ENCODE measurements around the gene MNX1. TPM values are rescaled to one million over a fixed set of nuclear protein-coding genes. Genes with fewer than 3 reads are reported as not detected.

The MNX1 gene
- total and polyA plus RNA-seq, 9 of the 15 experiments (the other 6 are each of a cell fraction or from before 2014, with no cell fraction given): 0.15 to 8.0 (median 1.4) TPM

DNA sequence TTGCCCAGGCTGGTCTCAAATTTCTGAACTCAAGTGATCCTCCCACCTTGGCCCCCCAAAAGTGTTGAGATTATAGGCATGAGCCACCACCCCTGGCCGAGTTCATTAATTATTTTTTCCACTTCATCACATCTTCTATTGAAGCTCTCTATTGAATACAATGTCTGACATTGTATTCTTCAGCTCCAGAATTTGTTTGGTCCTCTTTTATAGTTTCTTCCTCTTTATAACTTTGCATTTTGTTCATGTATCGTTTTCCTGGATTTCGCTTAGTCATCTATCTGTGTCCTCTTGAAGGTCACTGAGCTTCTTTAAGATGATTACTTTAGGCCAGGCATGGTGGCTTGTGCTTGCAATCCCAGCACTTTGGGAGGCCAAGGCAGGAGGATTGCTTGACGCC is 30.8 kb downstream of the MNX1 start (continued):
- TF ChIP-seq, protein P1, sequence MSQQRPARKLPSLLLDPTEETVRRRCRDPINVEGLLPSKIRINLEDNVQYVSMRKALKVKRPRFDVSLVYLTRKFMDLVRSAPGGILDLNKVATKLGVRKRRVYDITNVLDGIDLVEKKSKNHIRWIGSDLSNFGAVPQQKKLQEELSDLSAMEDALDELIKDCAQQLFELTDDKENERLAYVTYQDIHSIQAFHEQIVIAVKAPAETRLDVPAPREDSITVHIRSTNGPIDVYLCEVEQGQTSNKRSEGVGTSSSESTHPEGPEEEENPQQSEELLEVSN (IDR thresholded peaks at IDR 0.05; ENCODE audit: borderline replicate concordance in 1 of 2, extremely low read depth in 1 of 2, insufficient read depth in 1 of 2, insufficient read length in 1 of 2, low read depth in 1 of 2, low read length in 1 of 2, poor library complexity in 1 of 2, severe bottlenecking in 1 of 2): no peak
- TF ChIP-seq SETDB1 (IDR thresholded peaks at IDR 0.05; ENCODE audit: low read length): no peak
- peak; percentile 80 for TF ChIP-seq C11orf30 (IDR thresholded peaks at IDR 0.05; ENCODE audit: low read depth)
- TF ChIP-seq ZNF134 (CRISPR knock-in tag; conservative IDR thresholded peaks at IDR 0.05): no peak
- no peak for TF ChIP-seq PHF20 (IDR thresholded peaks at IDR 0.05; ENCODE audit: partially characterized antibody)
- no peak for TF ChIP-seq TAF1 (IDR thresholded peaks at IDR 0.05; ENCODE audit: control insufficient read depth, extremely low read depth, insufficient read depth, low read length, severe bottlenecking)
- TF ChIP-seq ZC3H11A (IDR thresholded peaks at IDR 0.05; ENCODE audit: low read depth, low read length): no peak
- TF ChIP-seq DPF2 (IDR thresholded peaks at IDR 0.05): 0 out of 2 replicates have a peak, but pooled peaks have one; percentile 27
- no peak for TF ChIP-seq NFRKB (IDR thresholded peaks at IDR 0.05; ENCODE audit: low read depth)
- TF ChIP-seq ZNF41 (CRISPR knock-in tag; conservative IDR thresholded peaks at IDR 0.05): no peak
- no peak for TF ChIP-seq U2AF2 (optimal IDR thresholded peaks at IDR 0.05; ENCODE audit: low read depth, low read length)
- no peak for TF ChIP-seq ZNF12 (CRISPR knock-in tag; IDR thresholded peaks at IDR 0.05)
- TF ChIP-seq, protein P2, sequence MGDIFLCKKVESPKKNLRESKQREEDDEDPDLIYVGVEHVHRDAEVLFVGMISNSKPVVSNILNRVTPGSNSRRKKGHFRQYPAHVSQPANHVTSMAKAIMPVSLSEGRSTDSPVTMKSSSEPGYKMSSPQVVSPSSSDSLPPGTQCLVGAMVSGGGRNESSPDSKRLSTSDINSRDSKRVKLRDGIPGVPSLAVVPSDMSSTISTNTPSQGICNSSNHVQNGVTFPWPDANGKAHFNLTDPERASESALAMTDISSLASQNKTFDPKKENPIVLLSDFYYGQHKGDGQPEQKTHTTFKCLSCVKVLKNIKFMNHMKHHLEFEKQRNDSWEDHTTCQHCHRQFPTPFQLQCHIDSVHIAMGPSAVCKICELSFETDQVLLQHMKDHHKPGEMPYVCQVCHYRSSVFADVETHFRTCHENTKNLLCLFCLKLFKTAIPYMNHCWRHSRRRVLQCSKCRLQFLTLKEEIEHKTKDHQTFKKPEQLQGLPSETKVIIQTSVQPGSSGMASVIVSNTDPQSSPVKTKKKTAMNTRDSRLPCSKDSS (IDR thresholded peaks at IDR 0.05; ENCODE audit: low read depth, partially characterized antibody): peak; percentile 68
- TF ChIP-seq, protein P3, sequence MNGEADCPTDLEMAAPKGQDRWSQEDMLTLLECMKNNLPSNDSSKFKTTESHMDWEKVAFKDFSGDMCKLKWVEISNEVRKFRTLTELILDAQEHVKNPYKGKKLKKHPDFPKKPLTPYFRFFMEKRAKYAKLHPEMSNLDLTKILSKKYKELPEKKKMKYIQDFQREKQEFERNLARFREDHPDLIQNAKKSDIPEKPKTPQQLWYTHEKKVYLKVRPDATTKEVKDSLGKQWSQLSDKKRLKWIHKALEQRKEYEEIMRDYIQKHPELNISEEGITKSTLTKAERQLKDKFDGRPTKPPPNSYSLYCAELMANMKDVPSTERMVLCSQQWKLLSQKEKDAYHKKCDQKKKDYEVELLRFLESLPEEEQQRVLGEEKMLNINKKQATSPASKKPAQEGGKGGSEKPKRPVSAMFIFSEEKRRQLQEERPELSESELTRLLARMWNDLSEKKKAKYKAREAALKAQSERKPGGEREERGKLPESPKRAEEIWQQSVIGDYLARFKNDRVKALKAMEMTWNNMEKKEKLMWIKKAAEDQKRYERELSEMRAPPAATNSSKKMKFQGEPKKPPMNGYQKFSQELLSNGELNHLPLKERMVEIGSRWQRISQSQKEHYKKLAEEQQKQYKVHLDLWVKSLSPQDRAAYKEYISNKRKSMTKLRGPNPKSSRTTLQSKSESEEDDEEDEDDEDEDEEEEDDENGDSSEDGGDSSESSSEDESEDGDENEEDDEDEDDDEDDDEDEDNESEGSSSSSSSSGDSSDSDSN (IDR thresholded peaks at IDR 0.05; ENCODE audit: borderline replicate concordance in 1 of 2, low read depth in 2 of 2, low read length in 2 of 2): no peak
- TF ChIP-seq, protein P4, sequence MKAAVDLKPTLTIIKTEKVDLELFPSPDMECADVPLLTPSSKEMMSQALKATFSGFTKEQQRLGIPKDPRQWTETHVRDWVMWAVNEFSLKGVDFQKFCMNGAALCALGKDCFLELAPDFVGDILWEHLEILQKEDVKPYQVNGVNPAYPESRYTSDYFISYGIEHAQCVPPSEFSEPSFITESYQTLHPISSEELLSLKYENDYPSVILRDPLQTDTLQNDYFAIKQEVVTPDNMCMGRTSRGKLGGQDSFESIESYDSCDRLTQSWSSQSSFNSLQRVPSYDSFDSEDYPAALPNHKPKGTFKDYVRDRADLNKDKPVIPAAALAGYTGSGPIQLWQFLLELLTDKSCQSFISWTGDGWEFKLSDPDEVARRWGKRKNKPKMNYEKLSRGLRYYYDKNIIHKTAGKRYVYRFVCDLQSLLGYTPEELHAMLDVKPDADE (conservative IDR thresholded peaks at IDR 0.05; ENCODE audit: control insufficient read depth, low read depth, low read length): no peak
- no peak for TF ChIP-seq ZNF445 (CRISPR knock-in tag; IDR thresholded peaks at IDR 0.05; ENCODE audit: low read depth)
- TF ChIP-seq CBX3 (IDR thresholded peaks at IDR 0.05; ENCODE audit: borderline replicate concordance in 1 of 2, low read length in 2 of 2): peak in 1 of 2 experiments; percentile 69; a peak in 1 of 3 replicates
- TF ChIP-seq GATA2 (CRISPR knock-in tag; IDR thresholded peaks at IDR 0.05): no peak
- no peak for TF ChIP-seq RFX7 (CRISPR knock-in tag; IDR thresholded peaks at IDR 0.05)
- TF ChIP-seq KAT8 (IDR thresholded peaks at IDR 0.05; ENCODE audit: low read depth): no peak
- TF ChIP-seq, protein P5, sequence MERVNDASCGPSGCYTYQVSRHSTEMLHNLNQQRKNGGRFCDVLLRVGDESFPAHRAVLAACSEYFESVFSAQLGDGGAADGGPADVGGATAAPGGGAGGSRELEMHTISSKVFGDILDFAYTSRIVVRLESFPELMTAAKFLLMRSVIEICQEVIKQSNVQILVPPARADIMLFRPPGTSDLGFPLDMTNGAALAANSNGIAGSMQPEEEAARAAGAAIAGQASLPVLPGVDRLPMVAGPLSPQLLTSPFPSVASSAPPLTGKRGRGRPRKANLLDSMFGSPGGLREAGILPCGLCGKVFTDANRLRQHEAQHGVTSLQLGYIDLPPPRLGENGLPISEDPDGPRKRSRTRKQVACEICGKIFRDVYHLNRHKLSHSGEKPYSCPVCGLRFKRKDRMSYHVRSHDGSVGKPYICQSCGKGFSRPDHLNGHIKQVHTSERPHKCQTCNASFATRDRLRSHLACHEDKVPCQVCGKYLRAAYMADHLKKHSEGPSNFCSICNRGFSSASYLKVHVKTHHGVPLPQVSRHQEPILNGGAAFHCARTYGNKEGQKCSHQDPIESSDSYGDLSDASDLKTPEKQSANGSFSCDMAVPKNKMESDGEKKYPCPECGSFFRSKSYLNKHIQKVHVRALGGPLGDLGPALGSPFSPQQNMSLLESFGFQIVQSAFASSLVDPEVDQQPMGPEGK (CRISPR knock-in tag; IDR thresholded peaks at IDR 0.05; ENCODE audit: borderline replicate concordance): no peak
